Retinal pigment epithelial cell (primary cell): Measurements from ENCODE around the gene MYO3A.
"Not testable (repeated sequence)": the region's sequence is repeated elsewhere in the genome, so short reads cannot be mapped to it uniquely, and the experiment has no call there.

Source experiments
- DNase-seq: peaks from one replicate; pipeline ENCODE4 v3.0.0-alpha.2; 2010; ENCODE audit warnings: low read depth
- H3K4me3 ChIP-seq: 2 replicates; pipeline ENCODE4 v1.5.1; 2011; ENCODE audit warnings: mild to moderate bottlenecking, low read length, control low read depth, moderate library complexity
- TF ChIP-seq, protein P1 (sequence below): conservative IDR thresholded peaks from 2 replicates; pipeline ENCODE4 v1.5.1; 2011; ENCODE audit warnings: low read depth, low read length, control low read depth, inconsistent platforms

MYO3A gene

GRCh38 chr10:26044141-26044749 is 110.2 kb downstream of the MYO3A start:
- DNase-seq, result peak; percentile 57
- H3K4me3 ChIP-seq, result no peak overlapping the region
- TF ChIP-seq, protein P1, sequence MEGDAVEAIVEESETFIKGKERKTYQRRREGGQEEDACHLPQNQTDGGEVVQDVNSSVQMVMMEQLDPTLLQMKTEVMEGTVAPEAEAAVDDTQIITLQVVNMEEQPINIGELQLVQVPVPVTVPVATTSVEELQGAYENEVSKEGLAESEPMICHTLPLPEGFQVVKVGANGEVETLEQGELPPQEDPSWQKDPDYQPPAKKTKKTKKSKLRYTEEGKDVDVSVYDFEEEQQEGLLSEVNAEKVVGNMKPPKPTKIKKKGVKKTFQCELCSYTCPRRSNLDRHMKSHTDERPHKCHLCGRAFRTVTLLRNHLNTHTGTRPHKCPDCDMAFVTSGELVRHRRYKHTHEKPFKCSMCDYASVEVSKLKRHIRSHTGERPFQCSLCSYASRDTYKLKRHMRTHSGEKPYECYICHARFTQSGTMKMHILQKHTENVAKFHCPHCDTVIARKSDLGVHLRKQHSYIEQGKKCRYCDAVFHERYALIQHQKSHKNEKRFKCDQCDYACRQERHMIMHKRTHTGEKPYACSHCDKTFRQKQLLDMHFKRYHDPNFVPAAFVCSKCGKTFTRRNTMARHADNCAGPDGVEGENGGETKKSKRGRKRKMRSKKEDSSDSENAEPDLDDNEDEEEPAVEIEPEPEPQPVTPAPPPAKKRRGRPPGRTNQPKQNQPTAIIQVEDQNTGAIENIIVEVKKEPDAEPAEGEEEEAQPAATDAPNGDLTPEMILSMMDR, result no peak

GRCh38 chr10:26046073-26046700 is 112.2 kb downstream of the MYO3A start:
- TF ChIP-seq, protein P1, result no peak
- H3K4me3 ChIP-seq, result no peak overlapping the region
- DNase-seq, result no peak

GRCh38 chr10:26048756-26049155 is 114.7 kb downstream of the MYO3A start:
- no peak overlapping the region for H3K4me3 ChIP-seq
- TF ChIP-seq, protein P1, result no peak
- no peak for DNase-seq

- H3K4me3 ChIP-seq, result no peak overlapping the region
- no peak for DNase-seq
- TF ChIP-seq, protein P1, result no peak
These were observed 118.3 kb downstream of the MYO3A start for GRCh38 chr10:26052326-26052725.

DNA sequence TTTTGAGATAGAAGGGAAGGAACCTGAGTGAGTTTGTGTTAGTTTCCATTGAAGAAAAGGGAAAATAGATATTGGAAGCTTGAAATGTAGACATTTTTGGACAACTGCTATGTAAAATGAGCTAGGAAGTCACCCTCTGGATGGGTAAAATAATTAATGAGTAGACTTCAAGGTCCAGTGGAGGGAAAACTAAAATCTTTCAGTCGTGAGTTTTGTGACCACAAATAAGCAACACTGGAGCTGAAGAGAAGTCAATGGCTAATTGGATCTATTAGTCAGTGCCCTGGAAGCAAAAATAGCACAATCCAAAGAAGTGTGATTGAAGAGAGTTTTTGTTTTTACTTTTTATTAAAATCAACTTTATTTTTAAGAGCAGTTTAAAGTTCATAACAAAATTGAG is 123.4 kb downstream of the MYO3A start:
- no peak overlapping the region for H3K4me3 ChIP-seq
- DNase-seq, result no peak
- TF ChIP-seq, protein P1, result no peak

DNA sequence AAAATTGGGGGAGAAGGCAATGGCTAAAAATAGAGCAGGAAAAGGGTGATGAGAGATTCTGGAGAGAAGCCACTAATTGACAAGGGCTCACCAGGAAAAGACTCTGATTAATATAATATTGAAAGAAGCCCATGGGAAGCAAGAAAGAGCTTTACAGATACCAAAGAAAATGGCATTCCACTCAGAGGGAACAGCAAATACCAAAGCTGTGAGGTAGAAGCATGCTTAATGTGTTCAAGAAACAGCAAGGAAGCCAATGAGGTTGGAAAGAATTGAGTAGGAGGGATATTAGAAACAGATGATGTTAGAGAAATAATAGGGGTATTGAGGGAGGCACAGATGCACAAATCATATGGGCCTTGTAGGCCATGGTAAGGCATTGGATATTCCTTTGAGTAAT is 130.1 kb downstream of the MYO3A start:
- TF ChIP-seq, protein P1, result no peak
- H3K4me3 ChIP-seq, result no peak overlapping the region
- no peak for DNase-seq

- no peak overlapping the region for H3K4me3 ChIP-seq
- no peak for DNase-seq
- TF ChIP-seq, protein P1, result no peak
These were observed 133.7 kb downstream of the MYO3A start for GRCh38 chr10:26067680-26068079.

DNA sequence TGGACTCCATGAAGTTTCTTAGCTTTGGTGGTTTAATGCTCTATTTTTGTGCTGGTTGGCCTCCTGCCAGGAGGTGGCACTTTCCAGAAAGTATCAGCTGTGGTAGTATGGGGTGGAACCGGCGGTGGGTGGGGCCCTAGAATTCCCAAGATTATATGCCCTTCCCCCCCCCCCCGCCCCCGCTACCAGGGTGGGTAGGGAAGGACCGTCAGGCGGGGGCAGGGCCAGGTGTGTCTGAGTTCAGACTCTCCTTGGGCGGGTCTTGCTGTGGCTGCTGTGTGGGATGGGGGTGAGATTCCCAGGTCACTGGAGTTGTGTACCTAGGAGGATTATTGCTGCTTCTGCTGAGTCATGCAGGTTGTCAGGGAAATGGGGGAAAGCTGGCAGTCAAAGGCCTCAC is 146.9 kb downstream of the MYO3A start:
- H3K4me3 ChIP-seq, DNase-seq: not testable (repeated sequence)
